ENCODE data around the gene SS18L1.

- no peak for TF ChIP-seq CTCF (conservative IDR thresholded peaks at IDR 0.05; ENCODE audit: low read depth, low read length)
- TF ChIP-seq EZH2 (IDR thresholded peaks at IDR 0.05; ENCODE audit: borderline replicate concordance, low read depth, low read length, poor library complexity, severe bottlenecking): no peak
These were observed 16.3 kb downstream of the SS18L1 start for GRCh38 chr20:62159839-62160238.

All from A673 (cell line).